Peyer's patch (tissue), 4 donors: ENCODE results near the gene NLGN1. TPM values are rescaled to one million over a fixed set of nuclear protein-coding genes. Genes with fewer than 3 reads are reported as not detected.

ENCODE experiments used
- DNase-seq, 3 donors: peaks; one replicate each; pipeline ENCODE4 v3.0.0-alpha.2; 2017 to 2019
- H3K27ac ChIP-seq, 4 donors: fragments of 200-600 bp; sonication (generic); one replicate each; pipeline ENCODE4 v1.5.1; 2016 to 2019
- H3K27me3 ChIP-seq, 2 donors: fragments of 200-600 bp; sonication (generic); one replicate each; pipeline ENCODE4 v1.5.1; 2019
- H3K36me3 ChIP-seq, 3 donors: fragments of 200-600 bp; sonication (generic); one replicate each; pipeline ENCODE4 v1.5.1; 2016 to 2019
- H3K4me1 ChIP-seq, 4 donors: fragments of 200-600 bp; sonication (generic); one replicate each; pipeline ENCODE4 v1.5.1; 2016 to 2019
- H3K4me3 ChIP-seq, 4 donors: fragments of 200-600 bp; sonication (generic); 1 replicate in 3 of 4; 2 replicates in 1 of 4; pipeline ENCODE4 v1.5.1; 2016 to 2019; ENCODE audit warnings: mild to moderate bottlenecking in 1 of 4
- H3K9me3 ChIP-seq, 4 donors: fragments of 200-600 bp; sonication (generic); one replicate each; pipeline ENCODE4 v1.5.1; 2016 to 2019; ENCODE audit warnings: mild to moderate bottlenecking in 1 of 4
- POLR2A ChIP-seq, 2 donors: fragments of 450-650 bp; IDR thresholded peaks; one replicate each; pipeline ENCODE4 v1.5.1; 2017; ENCODE audit warnings: antibody characterized with exemption in 2 of 2, mild to moderate bottlenecking in 2 of 2, moderate library complexity in 2 of 2
- total RNA-seq, 4 donors: library from RNA; depleted of rRNA; stranded (reverse); fragments of >200 nt; gene quantifications; one replicate each; pipeline ENCODE4 v1.1.0, GENCODE V29; 2016
- TF ChIP-seq, protein P1 (sequence below), 6 experiments: fragments of 450-650 bp in 4 of 6; fragments of 200-600 bp in 2 of 6; sonication (generic) in 1 of 6; IDR thresholded peaks; one replicate each; pipeline ENCODE4 v1.5.1; 2017 to 2019; ENCODE audit warnings: antibody characterized with exemption in 6 of 6, mild to moderate bottlenecking in 3 of 6, moderate library complexity in 1 of 6

The NLGN1 gene
- total RNA-seq, 4 donors from 2014 or later, result 0.18 to 3.3 (median 1.3) TPM

DNA sequence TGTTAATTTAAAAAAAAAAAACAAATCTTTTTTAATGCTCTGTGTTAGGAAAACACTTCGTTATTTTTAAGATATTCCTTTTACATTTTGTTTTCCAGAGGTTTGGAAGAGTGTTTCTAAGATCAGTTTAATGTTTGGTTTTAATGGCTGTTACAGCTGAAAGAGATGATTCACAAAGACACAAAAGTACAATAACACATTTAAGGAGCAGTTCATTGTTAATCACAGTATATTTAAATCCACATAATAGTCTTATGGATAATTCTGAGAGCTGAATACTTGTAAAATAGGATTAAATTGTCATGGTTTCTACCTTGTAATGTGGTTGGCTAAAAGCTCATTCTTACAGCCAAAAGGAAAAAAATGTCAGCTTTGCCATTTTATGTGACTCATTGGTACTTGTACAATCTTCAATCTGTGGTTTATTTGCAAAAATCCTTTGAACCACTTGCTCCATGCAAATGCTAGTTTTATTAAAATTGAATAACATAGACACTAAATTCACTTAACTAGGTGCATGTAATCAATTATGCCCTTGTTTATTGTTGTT is 426.4 kb downstream of the NLGN1 start:
- TF ChIP-seq POLR2A (IDR thresholded peaks at IDR 0.05), result no peak
- TF ChIP-seq, protein P1, sequence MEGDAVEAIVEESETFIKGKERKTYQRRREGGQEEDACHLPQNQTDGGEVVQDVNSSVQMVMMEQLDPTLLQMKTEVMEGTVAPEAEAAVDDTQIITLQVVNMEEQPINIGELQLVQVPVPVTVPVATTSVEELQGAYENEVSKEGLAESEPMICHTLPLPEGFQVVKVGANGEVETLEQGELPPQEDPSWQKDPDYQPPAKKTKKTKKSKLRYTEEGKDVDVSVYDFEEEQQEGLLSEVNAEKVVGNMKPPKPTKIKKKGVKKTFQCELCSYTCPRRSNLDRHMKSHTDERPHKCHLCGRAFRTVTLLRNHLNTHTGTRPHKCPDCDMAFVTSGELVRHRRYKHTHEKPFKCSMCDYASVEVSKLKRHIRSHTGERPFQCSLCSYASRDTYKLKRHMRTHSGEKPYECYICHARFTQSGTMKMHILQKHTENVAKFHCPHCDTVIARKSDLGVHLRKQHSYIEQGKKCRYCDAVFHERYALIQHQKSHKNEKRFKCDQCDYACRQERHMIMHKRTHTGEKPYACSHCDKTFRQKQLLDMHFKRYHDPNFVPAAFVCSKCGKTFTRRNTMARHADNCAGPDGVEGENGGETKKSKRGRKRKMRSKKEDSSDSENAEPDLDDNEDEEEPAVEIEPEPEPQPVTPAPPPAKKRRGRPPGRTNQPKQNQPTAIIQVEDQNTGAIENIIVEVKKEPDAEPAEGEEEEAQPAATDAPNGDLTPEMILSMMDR (IDR thresholded peaks at IDR 0.05), result no peak
- Histone ChIP-seq H3K4me1 (no peaks in the 10 kb centered on the region), H3K27me3 (no peaks in the 10 kb centered on the region), H3K4me3 (no peak overlapping the region), H3K36me3 (no peaks in the 10 kb centered on the region), H3K9me3 (no peaks in the 10 kb centered on the region), H3K27ac (no peak overlapping the region)
- DNase-seq, result no peak

DNA sequence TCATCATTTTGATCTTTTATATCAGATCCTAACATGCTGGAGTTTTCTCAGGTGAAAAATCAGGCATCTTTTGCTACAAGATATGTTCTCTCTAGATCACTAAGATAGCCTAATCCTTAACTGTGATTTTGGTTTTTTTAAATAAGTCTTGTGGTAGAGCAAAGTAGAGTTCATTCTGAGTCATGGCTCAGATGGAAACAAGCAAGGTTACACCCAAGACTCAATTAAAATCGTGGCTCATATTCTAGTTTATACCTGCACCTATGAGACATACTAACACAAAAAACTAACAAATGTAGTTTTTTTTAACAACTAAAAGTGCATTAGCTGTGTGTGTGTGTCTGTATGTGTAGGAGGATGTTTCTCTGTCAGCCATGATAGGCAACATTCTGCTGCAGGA is 428.2 kb downstream of the NLGN1 start:
- Histone ChIP-seq H3K4me1 (no peaks in the 10 kb centered on the region), H3K4me3 (no peak overlapping the region), H3K36me3 (no peaks in the 10 kb centered on the region), H3K9me3 (no peaks in the 10 kb centered on the region), H3K27ac (no peak overlapping the region), H3K27me3 (no peaks in the 10 kb centered on the region)
- TF ChIP-seq, protein P1 (IDR thresholded peaks at IDR 0.05), result no peak
- TF ChIP-seq POLR2A (IDR thresholded peaks at IDR 0.05), result no peak
- DNase-seq, result no peak

DNA sequence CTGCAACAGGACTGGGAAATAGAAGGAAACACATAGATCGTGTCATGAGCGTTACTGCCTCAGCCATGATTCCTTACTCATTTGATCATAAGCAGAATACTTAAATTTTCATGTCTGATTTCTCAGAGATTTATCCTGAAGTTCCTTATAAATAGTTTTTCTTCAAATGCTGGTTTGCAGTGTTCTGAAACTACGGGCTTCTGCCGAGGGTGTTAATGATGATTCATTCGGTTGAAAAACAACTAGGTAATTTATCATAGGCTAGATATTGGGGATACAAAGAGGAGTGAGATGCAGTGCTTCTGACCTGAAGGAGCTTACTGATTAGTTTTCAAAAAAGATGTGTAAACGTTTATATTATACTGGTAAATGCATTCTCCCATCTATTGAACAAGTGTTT is 428.9 kb downstream of the NLGN1 start:
- Histone ChIP-seq H3K4me3 (no peak overlapping the region), H3K27ac (no peak overlapping the region), H3K27me3 (no peaks in the 10 kb centered on the region), H3K4me1 (no peaks in the 10 kb centered on the region), H3K36me3 (no peaks in the 10 kb centered on the region), H3K9me3 (no peaks in the 10 kb centered on the region)
- TF ChIP-seq POLR2A (IDR thresholded peaks at IDR 0.05), result no peak
- TF ChIP-seq, protein P1 (IDR thresholded peaks at IDR 0.05), result no peak
- DNase-seq, result no peak

DNA sequence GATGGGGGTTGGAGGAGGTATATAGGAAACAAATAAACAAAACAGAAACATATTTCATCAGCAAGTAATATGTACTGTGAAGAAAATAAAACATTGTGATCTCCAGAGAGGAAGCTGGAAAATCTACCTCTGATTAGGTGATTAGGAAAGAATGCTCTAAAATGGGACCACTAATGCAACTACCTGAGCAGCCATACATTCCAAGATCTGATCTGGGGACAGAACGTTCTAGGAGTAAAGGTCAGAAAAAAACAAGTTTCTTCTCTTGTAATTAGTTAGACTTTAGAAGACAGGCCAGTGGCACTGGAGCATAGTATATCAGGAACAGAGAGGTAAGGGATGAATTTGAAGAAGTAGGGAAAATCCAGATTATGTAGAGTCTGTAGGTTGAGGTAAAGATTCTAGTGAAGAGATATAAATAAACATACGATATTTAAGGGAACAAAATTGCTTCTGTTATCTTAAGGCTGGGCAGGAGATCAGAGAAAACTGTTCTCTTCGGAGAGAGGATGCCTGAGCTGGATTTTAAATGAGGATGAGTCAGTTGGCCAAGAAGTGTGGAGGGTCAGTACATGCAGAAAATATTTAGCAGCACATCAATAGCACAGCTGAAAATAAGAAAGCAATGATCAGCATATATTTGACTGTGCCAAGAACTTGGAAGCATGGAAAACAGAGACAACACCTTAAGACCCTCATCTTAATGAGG is 429.5 kb downstream of the NLGN1 start:
- Histone ChIP-seq H3K4me3 (no peak overlapping the region), H3K9me3 (no peaks in the 10 kb centered on the region), H3K4me1 (no peaks in the 10 kb centered on the region), H3K27ac (no peak overlapping the region), H3K27me3 (no peaks in the 10 kb centered on the region), H3K36me3 (no peaks in the 10 kb centered on the region)
- TF ChIP-seq POLR2A (IDR thresholded peaks at IDR 0.05), result no peak
- TF ChIP-seq, protein P1 (IDR thresholded peaks at IDR 0.05), result no peak
- DNase-seq, result no peak

DNA sequence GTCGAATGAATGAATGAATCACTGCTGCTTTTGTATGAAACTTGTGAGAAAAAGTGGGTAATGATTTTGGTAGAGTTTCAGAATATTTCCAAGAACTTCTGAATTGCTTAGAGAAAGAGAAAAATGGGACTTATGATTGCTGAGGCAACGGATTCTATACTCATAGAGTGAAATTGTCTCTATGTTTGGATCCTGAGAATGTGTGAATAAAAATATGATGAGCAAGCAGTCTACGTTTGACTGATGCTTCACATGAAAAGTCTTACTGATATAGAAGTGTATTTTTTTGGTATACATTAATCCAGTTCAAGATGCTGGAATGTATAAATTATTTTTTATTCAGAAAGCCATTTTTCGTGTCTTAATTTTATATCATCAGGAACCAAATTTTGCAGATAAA is 441.1 kb downstream of the NLGN1 start:
- Histone ChIP-seq H3K27ac (no peak overlapping the region), H3K4me1 (no peaks in the 10 kb centered on the region), H3K9me3 (no peaks in the 10 kb centered on the region), H3K27me3 (no peaks in the 10 kb centered on the region), H3K36me3 (no peaks in the 10 kb centered on the region), H3K4me3 (no peak overlapping the region)
- no peak for DNase-seq
- no peak for TF ChIP-seq POLR2A (IDR thresholded peaks at IDR 0.05)
- TF ChIP-seq, protein P1 (IDR thresholded peaks at IDR 0.05), result no peak
